ENCODE results near the gene VIT.
"Not testable (repeated sequence)": the region's sequence is repeated elsewhere in the genome, so short reads cannot be mapped to it uniquely, and the experiment has no call there.

Gene VIT

DNA sequence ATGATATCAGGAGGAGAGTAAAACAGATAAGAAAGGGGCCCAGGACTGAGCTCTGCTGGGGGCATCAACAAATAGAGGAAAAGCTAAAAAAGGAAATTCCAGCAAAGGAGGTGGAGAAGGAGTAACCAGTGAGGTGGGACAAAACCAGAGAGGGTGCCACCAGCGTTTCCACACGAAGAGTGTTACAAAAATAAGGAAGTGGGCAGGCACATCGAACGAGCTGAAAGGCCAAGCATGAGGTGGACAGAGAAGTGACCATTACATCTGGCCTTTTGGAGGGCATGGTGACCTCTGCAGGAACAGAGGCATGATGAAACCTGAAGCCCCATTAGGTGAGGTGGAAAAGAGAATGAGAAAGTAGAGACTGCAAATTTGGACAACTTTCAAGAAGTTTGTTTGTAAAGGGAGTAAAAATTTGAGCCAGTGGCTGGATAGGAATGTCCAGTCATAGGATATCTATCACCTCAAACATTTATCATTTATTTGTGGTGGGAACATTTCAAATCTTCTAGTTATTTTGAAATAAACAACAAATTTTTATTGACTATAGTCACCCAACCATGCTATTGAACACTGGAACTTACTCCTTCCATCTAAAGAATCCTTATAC, 18.4 kb upstream of the VIT start:
- DNase-seq = no peak

DNA sequence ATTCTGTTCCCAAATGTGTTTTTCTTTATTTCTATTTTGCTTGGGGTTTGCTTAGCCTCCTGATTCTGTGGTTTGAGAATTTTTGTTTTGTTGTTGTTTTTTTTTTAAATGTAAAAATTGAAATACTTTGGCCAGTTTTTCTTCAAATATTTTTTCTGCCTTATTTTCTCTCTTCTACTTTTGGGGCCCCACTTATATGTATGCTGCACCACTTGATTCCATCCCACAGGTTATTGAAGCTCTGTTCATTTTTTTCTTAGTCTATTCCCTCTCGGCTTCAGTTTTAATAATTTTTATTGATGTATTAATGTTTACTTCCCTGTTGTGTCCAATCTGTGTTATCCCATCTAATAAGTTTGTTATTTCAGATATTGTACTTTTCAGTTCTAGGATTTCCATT, 17.7 kb upstream of the VIT start:
- no peak for DNase-seq

- no peak for DNase-seq
These were observed 16.5 kb upstream of the VIT start for GRCh38 chr2:36680012-36680411.

- no peak for DNase-seq
These were observed 13.9 kb upstream of the VIT start for GRCh38 chr2:36682562-36682961.

DNA sequence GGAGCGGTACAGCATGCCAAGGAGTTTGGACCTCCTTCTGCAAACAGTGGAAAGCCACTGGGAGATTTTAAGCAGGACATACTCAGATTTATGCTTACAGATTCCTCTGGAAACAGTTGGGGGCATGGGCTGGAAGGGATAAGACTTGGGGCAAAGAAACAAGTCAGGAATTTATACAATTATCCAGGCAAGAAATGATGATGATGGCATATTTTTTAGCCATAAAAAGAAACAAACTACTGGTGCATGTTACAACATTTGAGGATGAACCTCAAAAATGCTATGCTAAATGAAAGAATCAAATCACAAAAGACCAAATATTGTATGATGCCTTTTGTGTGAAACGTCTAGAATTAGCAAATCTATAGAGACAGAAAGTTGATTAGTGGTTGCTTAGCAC, 13.5 kb upstream of the VIT start:
- DNase-seq = no peak

DNA sequence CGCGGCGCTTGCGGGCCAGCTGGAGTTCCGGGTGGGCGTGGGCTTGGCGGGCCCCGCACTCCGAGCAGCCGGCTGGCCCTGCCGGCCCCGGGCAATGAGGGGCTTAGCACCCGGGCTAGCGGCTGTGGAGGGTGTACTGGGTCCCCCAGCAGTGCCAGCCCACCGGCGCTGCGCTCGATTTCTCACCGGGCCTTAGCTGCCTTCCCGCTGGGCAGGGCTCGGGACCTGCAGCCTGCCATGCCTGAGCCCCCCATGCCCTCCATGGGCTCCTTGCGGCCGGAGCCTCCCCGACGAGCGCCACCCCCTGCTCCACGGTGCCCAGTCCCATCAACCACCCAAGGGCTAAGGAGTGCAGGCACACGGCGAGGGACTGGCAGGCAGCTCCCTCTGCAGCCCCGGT, 8.2 kb upstream of the VIT start:
- not testable (repeated sequence) for DNase-seq

DNA sequence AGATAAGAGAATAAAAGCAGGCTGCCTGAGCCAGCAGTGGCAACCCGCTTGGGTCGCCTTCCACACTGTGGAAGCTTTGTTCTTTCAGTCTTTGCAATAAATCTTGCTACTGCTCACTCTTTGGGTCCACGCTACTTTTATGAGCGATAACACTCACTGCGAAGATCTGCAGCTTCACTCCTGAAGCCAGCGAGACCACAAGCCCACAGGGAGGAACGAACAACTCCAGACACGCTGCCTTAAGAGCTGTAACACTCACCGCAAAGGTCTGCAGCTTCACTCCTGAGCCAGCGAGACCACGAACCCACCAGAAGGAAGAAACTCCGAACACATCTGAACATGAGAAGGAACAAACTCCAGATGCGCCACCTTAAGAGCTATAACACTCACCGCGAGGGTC, 7.5 kb upstream of the VIT start:
- not testable (repeated sequence) for DNase-seq

DNA sequence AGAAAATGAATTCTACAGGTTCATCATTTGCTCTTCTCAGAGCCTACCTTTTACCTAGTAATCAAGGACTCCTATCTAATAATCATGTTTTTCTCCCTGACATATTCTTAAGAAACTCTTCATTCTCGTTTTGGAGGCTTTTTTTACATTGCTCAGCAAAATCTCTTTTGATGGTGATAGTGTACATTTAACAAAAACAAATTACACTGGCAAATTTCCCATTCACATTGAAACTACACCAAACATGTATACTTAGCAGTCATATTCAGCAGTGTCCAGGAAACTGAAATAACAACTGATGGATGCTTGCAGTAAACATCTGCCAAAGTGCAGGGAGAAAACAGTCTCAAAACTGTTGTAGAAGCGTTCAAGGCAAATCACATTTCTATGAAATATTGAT, 4.4 kb upstream of the VIT start:
- no peak for DNase-seq

DNA sequence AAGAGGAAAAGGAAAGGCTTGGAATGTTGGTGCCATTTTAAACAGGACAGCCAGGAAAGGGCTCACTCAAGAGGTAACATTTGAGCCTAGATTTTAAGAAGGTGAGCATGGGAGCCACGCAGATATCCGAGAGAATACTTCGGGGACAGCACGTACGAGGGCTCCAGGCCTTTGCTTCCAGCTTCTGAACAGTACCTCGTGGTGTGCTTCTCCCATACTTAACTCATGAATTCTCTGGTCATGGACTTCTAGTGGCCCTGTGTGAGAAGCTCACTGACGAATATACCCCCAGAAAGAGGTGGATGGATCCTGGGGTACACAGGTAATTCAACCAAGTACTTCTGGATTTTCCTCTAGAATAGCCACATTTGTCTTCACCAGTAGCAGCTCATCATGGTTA, 2.7 kb upstream of the VIT start:
- no peak for DNase-seq

DNA sequence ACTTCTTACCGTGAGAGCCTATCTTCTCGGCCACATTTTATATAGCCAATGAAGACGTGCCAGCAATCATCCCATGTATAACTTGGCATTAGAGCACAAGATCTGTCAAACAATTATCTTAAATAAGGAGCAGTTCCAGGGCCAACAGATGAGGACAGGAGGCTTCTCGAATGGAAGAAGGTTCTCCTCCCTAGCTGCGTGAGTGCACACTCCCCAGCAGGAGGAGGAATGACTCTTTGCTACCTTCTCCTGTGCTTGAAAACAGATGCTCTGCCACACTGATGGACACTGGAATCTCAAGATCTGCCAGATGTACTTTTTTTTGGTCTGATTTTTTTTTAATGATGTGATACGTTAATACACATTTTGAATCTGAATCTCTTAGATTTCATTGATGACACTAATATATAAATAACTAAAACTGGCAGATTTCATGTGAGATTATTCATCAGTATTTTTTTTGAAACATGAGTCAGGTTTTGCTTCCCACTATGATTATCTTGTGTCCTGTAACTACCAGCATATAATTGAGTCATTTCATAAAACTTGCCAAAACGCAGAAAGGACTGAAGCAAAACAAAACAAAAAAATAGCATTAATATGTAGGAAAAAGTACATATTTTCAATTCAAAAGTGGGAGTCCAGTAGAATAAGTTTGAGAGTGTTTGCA, 626 bp upstream of the VIT start:
- DNase-seq = no peak

GRCh38 chr2:36697424-36698066, 1.0 kb downstream of the VIT start:
- no peak for DNase-seq

DNA sequence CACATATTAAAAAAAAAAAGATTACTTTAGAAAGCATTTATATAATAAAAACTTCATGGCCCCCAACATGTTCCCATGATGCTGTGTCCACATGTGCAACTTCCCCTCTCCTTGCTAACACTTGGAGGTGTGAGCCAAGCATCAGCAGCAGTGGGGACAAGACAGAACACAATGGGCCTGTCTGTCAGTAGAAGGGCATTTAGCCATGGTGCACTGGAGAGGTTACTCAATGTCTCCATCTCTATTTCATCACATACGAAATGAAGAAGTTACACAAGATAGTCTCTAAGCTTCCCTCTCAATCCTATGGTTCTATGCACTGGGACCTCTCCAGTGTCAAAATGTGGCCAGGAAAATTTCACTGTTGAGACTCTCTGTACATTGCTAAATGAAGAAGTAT, 2.5 kb downstream of the VIT start:
- DNase-seq = no peak

DNA sequence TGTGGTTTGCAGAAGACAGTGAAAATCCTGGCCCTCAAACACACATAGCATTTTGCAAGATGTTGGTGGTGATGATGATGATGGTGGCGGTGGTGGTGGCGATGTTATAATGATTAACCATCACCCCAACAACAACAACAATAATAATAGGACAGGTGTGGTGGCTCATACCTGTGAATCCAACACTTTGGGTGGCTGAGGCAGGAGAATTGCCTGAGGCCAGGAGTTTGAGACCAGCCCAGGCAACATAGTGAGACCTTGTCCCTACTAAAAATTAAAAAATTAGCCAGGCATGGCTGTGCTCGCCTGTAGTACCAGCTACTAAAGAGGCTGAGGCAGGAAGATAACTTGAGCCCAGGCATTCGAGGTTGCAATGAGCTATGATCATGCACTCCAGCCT, 3.8 kb downstream of the VIT start:
- no peak for DNase-seq

DNA sequence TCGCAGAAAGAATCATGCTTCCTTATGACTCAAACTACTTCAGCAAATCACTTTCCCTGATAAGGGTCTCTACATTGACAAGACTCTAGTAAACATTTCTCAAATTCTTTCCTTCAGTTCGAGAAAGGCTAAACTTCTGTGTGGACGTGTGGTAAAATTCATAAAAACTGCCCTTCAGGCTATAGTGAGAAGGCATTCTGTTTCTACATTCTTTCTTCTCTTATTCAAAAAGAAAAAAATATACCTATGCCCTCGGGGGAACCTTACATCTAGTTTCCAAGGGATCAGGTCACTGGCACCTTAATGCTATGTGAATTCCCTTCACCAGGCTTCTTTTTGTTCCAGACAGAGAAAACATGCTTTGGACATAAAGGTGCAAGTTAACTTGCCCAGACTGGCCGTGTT, 4.9 kb downstream of the VIT start:
- DNase-seq = no peak

DNA sequence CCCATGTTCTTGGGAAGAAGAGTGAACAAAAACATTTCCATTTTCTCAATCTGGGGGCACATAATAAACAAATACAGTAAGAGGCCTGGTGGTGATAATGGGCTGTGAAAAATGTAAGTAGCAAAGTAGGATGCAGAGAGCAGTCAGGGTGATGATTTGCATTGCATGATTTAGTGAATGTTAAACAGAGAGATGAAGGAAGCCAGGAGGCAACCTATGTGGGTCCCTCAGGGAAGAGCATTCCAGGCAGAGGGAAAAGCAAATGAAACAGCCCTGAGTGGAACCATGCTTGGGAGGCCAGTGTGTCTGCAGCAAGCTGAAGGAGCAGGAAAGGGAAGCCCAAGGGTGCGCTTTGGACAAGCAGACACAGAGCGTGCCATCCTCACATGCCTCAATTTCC, 5.4 kb downstream of the VIT start:
- no peak for DNase-seq

- DNase-seq = no peak
These were observed 6.3 kb downstream of the VIT start for GRCh38 chr2:36702781-36703180.

GRCh38 chr2:36704475-36705150, 8.1 kb downstream of the VIT start:
- DNase-seq = no peak

DNA sequence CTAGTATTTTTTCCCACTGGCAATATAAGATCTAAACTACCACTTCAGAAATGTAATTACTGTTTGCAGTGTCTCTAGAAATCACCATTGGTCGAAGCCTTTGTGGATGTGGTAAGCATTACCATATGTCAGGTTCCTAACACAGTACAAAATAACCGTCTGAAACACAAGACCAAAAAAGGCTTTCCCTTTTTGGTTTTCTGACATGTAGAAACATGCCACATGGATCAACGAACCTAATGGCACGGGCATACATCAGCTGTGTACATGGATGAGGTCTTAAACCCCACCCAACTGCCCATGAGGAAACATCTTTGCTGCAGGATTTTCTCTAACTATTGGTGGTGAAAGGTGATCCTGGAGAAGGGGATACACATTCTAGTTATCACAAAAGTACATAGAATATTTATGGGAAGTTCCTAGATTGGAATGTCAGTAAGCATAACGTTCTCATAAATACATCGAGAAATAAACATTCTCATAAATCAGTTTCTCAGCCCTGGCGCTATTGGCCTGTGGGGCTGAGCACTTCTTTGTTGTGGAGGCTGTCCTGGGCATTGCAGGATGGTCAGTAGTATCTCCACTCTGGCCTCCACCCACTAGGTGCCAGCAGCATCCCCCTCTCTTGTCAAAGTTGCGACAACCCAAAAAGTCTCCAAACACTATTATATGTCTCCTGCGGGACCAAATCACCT, 9.0 kb downstream of the VIT start:
- no peak for DNase-seq

DNA sequence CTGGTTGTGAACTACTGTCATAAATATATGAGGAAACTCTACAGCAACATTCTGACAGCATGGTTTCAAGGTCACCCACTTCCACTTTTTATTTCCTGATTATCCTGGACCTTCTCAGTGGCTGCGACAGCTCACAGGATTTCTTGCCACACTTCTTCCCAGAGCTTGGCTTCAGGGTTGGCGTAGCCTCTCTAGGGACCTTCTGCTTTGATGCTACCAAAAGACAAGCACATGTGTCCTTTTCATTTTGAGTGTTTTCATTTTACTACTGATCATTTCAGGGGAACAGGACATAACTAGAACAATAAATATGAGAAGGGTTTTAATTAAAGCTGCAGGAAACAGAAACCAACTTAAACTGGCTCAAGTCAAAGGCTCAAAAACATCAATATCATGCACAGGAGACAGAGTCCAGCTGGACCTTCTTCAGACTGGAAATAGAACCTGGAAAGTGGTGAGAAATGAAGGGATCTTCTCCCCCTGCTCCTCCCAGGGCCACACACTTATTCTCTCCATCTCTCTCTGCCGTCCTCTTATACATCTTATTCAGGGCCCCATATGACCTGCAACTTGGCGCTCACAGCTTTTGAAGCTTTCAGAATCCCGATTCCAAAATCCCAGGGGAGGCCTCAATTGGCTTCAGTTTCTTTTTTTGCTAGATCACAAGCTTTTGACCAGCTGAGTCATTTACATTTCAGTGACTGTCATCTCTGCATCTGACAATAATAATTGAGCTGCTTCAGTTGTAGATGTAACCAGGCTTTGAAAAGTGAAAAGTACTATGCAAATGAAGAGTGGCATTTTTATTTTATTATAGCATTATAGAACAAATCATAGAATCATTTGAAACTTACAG, 9.7 kb downstream of the VIT start:
- no peak for DNase-seq

DNA sequence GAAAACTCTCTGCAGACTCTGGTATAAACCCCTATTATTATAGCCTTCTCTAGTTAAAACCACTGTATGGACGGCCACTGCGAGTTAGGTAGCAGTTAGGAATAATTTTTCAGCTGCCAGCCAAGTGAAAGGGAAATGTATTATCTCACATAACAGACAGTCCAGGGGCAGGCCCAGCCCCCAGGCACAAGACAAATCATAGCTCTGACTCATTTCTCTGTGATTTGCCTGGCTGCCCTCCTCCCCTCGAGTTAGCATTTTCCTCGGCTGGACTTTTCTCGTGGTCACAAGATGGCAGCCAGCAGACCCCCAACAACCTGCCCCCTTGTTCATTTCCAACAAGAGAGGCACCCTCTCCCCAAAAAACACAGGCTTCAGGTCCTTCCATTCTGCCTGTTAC, 10.5 kb downstream of the VIT start:
- no peak for DNase-seq

- DNase-seq = no peak
These were observed 11.7 kb downstream of the VIT start for GRCh38 chr2:36708041-36708741.
